ENCODE measurements around the gene MLX. TPM values are rescaled to one million over a fixed set of nuclear protein-coding genes. Genes with fewer than 3 reads are reported as not detected.

MLX gene
- total RNA-seq, 1 donor from 2014 or later = 62.5 TPM

DNA sequence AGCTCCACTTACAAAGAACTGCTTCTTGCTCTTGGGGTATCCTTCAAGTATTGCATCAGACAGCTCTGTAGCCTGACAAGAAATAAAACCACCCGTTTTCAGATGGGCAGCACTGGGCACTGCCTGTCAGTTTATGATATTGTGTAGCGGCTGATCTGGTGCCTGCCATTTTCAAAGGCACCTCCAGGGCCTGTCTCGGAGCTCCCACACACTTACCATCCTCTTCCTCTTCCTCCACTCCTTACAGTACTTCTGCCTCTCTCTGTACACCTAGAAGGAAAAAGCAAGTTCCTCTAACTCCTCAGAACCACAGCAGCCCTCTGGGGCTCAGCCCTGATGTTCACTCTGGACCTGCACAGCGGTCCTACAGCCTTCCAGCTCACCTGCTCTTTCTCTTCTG is 6.2 kb downstream of the MLX start:
- Mint-ChIP-seq H3K27me3 (ENCODE audit: unreplicated experiment) (peaks cover 4% of the 10 kb centered on the region), H3K27ac (ENCODE audit: unreplicated experiment) (no peak overlapping the region), H3K36me3 (ENCODE audit: unreplicated experiment) (peaks cover 5% of the 10 kb centered on the region), H3K4me3 (ENCODE audit: unreplicated experiment) (peak overlapping the region; percentile 31), H3K4me1 (ENCODE audit: low read depth, unreplicated experiment) (peaks cover 2% of the 10 kb centered on the region), H3K9me3 (ENCODE audit: unreplicated experiment) (peaks cover 13% of the 10 kb centered on the region)
- no peak for DNase-seq
- no peak for TF ChIP-seq CTCF (IDR thresholded peaks at IDR 0.05; ENCODE audit: partially characterized antibody, unreplicated experiment)

DNA sequence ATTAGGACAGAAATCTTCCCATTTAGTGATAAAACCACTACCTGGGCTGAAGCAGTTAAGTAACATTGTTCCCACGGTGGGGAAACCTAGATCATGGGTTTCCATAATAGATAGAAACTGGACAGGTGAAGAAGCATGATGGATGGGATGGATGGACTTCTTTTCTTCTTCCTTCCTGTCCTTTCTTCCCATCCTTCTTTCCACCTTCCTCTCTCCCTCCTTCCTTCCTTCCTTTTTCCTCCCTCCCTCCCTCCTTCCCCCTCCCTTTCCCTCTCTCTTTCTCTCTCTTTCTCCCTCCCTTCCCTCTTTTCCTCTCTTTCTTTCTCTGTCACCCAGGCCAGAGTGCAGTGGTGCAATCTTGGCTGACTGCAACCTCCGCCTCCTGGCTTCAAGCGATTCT is 7.6 kb downstream of the MLX start:
- no peak for DNase-seq
- Mint-ChIP-seq H3K27ac (ENCODE audit: unreplicated experiment) (no peak overlapping the region), H3K36me3 (ENCODE audit: unreplicated experiment) (peaks cover 5% of the 10 kb centered on the region), H3K27me3 (ENCODE audit: unreplicated experiment) (peaks cover 6% of the 10 kb centered on the region), H3K4me1 (ENCODE audit: low read depth, unreplicated experiment) (peaks cover 2% of the 10 kb centered on the region), H3K4me3 (ENCODE audit: unreplicated experiment) (no peak overlapping the region), H3K9me3 (ENCODE audit: unreplicated experiment) (peaks cover 10% of the 10 kb centered on the region)
- TF ChIP-seq CTCF (IDR thresholded peaks at IDR 0.05; ENCODE audit: partially characterized antibody, unreplicated experiment) = no peak

DNA sequence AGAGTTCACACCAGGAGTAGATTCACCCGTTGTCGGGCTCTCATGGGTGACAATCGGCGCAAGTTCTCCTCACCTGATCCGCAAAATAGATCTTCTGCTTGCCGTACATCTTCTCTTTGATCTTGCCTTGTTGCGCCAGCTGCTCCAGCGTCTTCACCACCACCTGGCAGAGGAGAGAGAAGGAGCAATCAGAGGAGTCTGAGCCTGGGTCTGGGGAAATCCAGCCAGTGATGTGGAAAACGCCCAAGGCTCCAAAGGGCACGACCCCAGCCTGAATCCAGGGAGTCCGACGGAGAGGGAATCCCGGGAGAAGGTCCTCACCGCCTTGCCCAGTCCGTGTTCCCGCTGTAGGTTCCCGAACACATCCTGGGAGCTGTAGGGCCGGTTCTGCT is 10.2 kb downstream of the MLX start:
- no peak for DNase-seq
- Mint-ChIP-seq H3K36me3 (ENCODE audit: unreplicated experiment) (peaks cover 5% of the 10 kb centered on the region), H3K27me3 (ENCODE audit: unreplicated experiment) (peaks cover 8% of the 10 kb centered on the region), H3K9me3 (ENCODE audit: unreplicated experiment) (peaks cover 11% of the 10 kb centered on the region), H3K4me1 (ENCODE audit: low read depth, unreplicated experiment) (peaks cover 2% of the 10 kb centered on the region), H3K27ac (ENCODE audit: unreplicated experiment) (peak overlapping the region; percentile 48), H3K4me3 (ENCODE audit: unreplicated experiment) (peak overlapping the region; percentile 100)
- TF ChIP-seq CTCF (IDR thresholded peaks at IDR 0.05; ENCODE audit: partially characterized antibody, unreplicated experiment) = no peak

- TF ChIP-seq CTCF (IDR thresholded peaks at IDR 0.05; ENCODE audit: partially characterized antibody, unreplicated experiment) = no peak
- Mint-ChIP-seq H3K9me3 (ENCODE audit: unreplicated experiment) (peaks cover 11% of the 10 kb centered on the region), H3K27me3 (ENCODE audit: unreplicated experiment) (peaks cover 8% of the 10 kb centered on the region), H3K36me3 (ENCODE audit: unreplicated experiment) (peaks cover 5% of the 10 kb centered on the region), H3K4me3 (ENCODE audit: unreplicated experiment) (peak within 1 kb of the TSS; percentile 100), H3K27ac (ENCODE audit: unreplicated experiment) (peak within 1 kb of the TSS; percentile 91), H3K4me1 (ENCODE audit: low read depth, unreplicated experiment) (peaks cover 2% of the 10 kb centered on the region)
- peak; percentile 96 for DNase-seq
Observed at GRCh38 chr17:42577532-42578281, 10.8 kb downstream of the MLX start, which contains the start of gene PSMC3IP. Gene PSMC3IP (minus strand): TSS chr17:42577729. CDS start chr17:42577686, 43 bp downstream.

GRCh38 chr17:42578282-42578869 is 11.5 kb downstream of the MLX start:
- peak; percentile 66 for TF ChIP-seq CTCF (IDR thresholded peaks at IDR 0.05; ENCODE audit: partially characterized antibody, unreplicated experiment)
- H3K36me3 Mint-ChIP-seq (ENCODE audit: unreplicated experiment) = peaks cover 2% of the 10 kb centered on the region
- H3K4me3 Mint-ChIP-seq (ENCODE audit: unreplicated experiment) = peak overlapping the region; percentile 100
- H3K4me1 Mint-ChIP-seq (ENCODE audit: low read depth, unreplicated experiment) = peaks cover 2% of the 10 kb centered on the region
- H3K27ac Mint-ChIP-seq (ENCODE audit: unreplicated experiment) = peak overlapping the region; percentile 91
- peaks cover 11% of the 10 kb centered on the region for H3K9me3 Mint-ChIP-seq (ENCODE audit: unreplicated experiment)
- peaks cover 8% of the 10 kb centered on the region for H3K27me3 Mint-ChIP-seq (ENCODE audit: unreplicated experiment)
- peak; percentile 85 for DNase-seq

All from glutamatergic neuron (in vitro differentiated cells).